ENCODE results near the gene GEMIN8. TPM values are rescaled to one million over a fixed set of nuclear protein-coding genes. Genes with fewer than 3 reads are reported as not detected.

Gene GEMIN8
- total RNA-seq, 4 donors from 2014 or later = 20.0 to 59.1 (median 31.7) TPM

GRCh38 chrX:13996650-13997049 lies 33.0 kb downstream of the GEMIN8 start:
- no peak overlapping the region for H3K27ac ChIP-seq
- no peaks in the 10 kb centered on the region for H3K27me3 ChIP-seq
- no peak for DNase-seq
- H3K4me1 ChIP-seq = no peaks in the 10 kb centered on the region
- H3K9me3 ChIP-seq = no peaks in the 10 kb centered on the region
- intact Hi-C loops (cut with DNase I; ENCODE audit: low total_unique reads) = no loop called here
- no peaks in the 10 kb centered on the region for H3K36me3 ChIP-seq
- TF ChIP-seq CTCF (IDR thresholded peaks at IDR 0.05) = no peak
- TF ChIP-seq POLR2A (IDR thresholded peaks at IDR 0.05) = no peak
- no peak overlapping the region for H3K4me3 ChIP-seq

- Histone ChIP-seq H3K4me1 (no peaks in the 10 kb centered on the region), H3K4me3 (no peak overlapping the region), H3K36me3 (no peaks in the 10 kb centered on the region), H3K27ac (no peak overlapping the region), H3K9me3 (no peaks in the 10 kb centered on the region), H3K27me3 (no peaks in the 10 kb centered on the region)
- intact Hi-C loops (cut with DNase I; ENCODE audit: low total_unique reads) = no loop called here
- TF ChIP-seq POLR2A (IDR thresholded peaks at IDR 0.05) (no peak), CTCF (IDR thresholded peaks at IDR 0.05) (no peak)
- no peak for DNase-seq
Measured at GRCh38 chrX:13994536-13995080, 35.1 kb downstream of the GEMIN8 start.

- Histone ChIP-seq H3K4me1 (no peaks in the 10 kb centered on the region), H3K9me3 (no peaks in the 10 kb centered on the region), H3K27me3 (no peaks in the 10 kb centered on the region), H3K27ac (no peak overlapping the region), H3K36me3 (no peaks in the 10 kb centered on the region), H3K4me3 (no peak overlapping the region)
- intact Hi-C loops (cut with DNase I; ENCODE audit: low total_unique reads) = no loop called here
- no peak for DNase-seq
- no peak for TF ChIP-seq CTCF (IDR thresholded peaks at IDR 0.05)
Measured at GRCh38 chrX:13994104-13994503, 35.6 kb downstream of the GEMIN8 start.

- DNase-seq = no peak
- TF ChIP-seq CTCF (IDR thresholded peaks at IDR 0.05) (no peak), POLR2A (IDR thresholded peaks at IDR 0.05) (no peak)
- Histone ChIP-seq H3K4me3 (no peak overlapping the region), H3K9me3 (no peaks in the 10 kb centered on the region), H3K36me3 (no peaks in the 10 kb centered on the region), H3K27me3 (no peaks in the 10 kb centered on the region), H3K27ac (no peak overlapping the region), H3K4me1 (no peaks in the 10 kb centered on the region)
- intact Hi-C loops (cut with DNase I; ENCODE audit: low total_unique reads) = no loop called here
Measured at GRCh38 chrX:13990126-13990800, 39.4 kb downstream of the GEMIN8 start.

- no peak overlapping the region for H3K27ac ChIP-seq
- TF ChIP-seq CTCF (IDR thresholded peaks at IDR 0.05) = no peak
- no peak for TF ChIP-seq POLR2A (IDR thresholded peaks at IDR 0.05)
- no peaks in the 10 kb centered on the region for H3K9me3 ChIP-seq
- DNase-seq = no peak
- no peak overlapping the region for H3K4me3 ChIP-seq
- no peaks in the 10 kb centered on the region for H3K4me1 ChIP-seq
- intact Hi-C loops (cut with DNase I; ENCODE audit: low total_unique reads) = no loop called here
- no peaks in the 10 kb centered on the region for H3K36me3 ChIP-seq
- H3K27me3 ChIP-seq = no peaks in the 10 kb centered on the region
Measured at GRCh38 chrX:13985697-13986435, 43.8 kb downstream of the GEMIN8 start.
